ENCODE measurements around the gene NECTIN3.

DNA sequence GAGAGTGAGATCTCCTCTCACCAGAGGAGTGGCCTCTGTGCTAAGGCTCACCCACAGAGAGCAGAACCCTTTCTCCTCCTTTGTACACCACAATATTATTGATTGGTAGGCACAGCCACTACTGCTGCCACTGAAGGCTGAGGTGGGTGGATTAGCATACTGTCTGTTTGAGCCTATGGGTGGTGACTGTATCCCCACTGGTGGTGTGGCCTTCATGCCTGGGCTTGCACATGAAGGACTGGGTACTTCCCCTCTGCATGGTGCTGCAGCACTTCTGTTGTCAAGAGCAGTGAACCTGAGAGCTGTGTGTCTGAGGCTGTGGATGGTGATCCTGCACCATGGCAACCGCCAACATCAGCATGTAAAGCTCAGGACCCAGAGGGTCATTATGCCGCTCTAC is 35.7 kb upstream of the NECTIN3 start:
- TF ChIP-seq NFIC (IDR thresholded peaks at IDR 0.05), result no peak
- no peak for TF ChIP-seq CEBPB (IDR thresholded peaks at IDR 0.05)
- TF ChIP-seq RAD21 (IDR thresholded peaks at IDR 0.05; ENCODE audit: low read depth), result no peak

Measured in Ishikawa (cell line).